HAP-1 (cell line): ENCODE measurements around the gene TPCN2.

Experiments used
- DNase-seq, 2 experiments: peaks; one replicate each; pipeline ENCODE4 v3.0.0-alpha.2; 2016 to 2020; ENCODE audit warnings: low spot score in 2 of 2
- H3K27me3 ChIP-seq: fragments of 250-450 bp; sonication (Bioruptor Pico); 2 replicates; pipeline ENCODE4 v1.5.1; 2020; ENCODE audit warnings: low read depth, mild to moderate bottlenecking, moderate library complexity
- H3K36me3 ChIP-seq: fragments of 250-450 bp; sonication (Bioruptor Pico); replicated peaks from 2 replicates; pipeline ENCODE4 v1.5.1; 2020; ENCODE audit warnings: mild to moderate bottlenecking
- H3K4me1 ChIP-seq: fragments of 250-450 bp; sonication (Bioruptor Pico); 2 replicates; pipeline ENCODE4 v1.5.1; 2020; ENCODE audit warnings: mild to moderate bottlenecking
- H3K4me3 ChIP-seq: fragments of 250-450 bp; sonication (Bioruptor Pico); 2 replicates; pipeline ENCODE4 v1.5.1; 2020; ENCODE audit warnings: mild to moderate bottlenecking, moderate library complexity
- H3K9me3 ChIP-seq: fragments of 250-450 bp; sonication (Bioruptor Pico); 2 replicates; pipeline ENCODE4 v1.5.1; 2020; ENCODE audit warnings: mild to moderate bottlenecking, moderate library complexity
- in situ Hi-C: fragments of 300-500 bp; cut with MboI; formaldehyde crosslinking; loops from 3 replicates; pipeline ENCODE4 v1.14.3; 2020; ENCODE audit warnings: low sequenced_read_pairs, inconsistent platforms, mixed read lengths

Gene TPCN2

GRCh38 chr11:69014898-69015549, 33.7 kb upstream of the TPCN2 start:
- Histone ChIP-seq H3K36me3 (no peaks in the 10 kb centered on the region), H3K27me3 (no peaks in the 10 kb centered on the region), H3K4me3 (no peak overlapping the region), H3K9me3 (no peaks in the 10 kb centered on the region), H3K4me1 (peaks cover 7% of the 10 kb centered on the region)
- in situ Hi-C loops: no loop called here
- DNase-seq: no peak

DNA sequence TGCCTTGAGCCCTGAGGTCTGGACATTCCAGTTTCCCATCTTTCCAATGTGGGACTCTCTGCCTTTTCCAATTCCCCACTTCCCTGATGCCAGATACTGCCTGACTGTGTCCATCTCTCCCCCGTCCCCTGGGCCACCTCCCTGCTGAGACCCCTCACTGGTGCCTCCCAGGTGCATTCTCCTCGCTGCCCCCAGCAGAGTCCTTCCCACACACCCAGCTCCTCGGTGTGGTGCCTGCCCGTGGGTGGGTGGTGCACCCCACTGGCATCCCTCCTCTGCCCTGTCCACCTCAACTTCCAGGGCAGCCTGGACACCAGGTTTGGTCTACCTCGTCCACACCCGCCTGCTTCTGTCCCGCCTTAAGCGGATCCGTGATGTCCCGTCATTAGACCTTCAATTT, 30.8 kb upstream of the TPCN2 start:
- no peak overlapping the region for H3K4me3 ChIP-seq
- DNase-seq: no peak
- no peaks in the 10 kb centered on the region for H3K27me3 ChIP-seq
- no peaks in the 10 kb centered on the region for H3K4me1 ChIP-seq
- no peaks in the 10 kb centered on the region for H3K36me3 ChIP-seq
- in situ Hi-C loops: no loop called here
- H3K9me3 ChIP-seq: no peaks in the 10 kb centered on the region

GRCh38 chr11:69018924-69019323, 29.8 kb upstream of the TPCN2 start:
- no peaks in the 10 kb centered on the region for H3K27me3 ChIP-seq
- no peak for DNase-seq
- H3K4me3 ChIP-seq: no peak overlapping the region
- no peaks in the 10 kb centered on the region for H3K4me1 ChIP-seq
- no peaks in the 10 kb centered on the region for H3K9me3 ChIP-seq
- in situ Hi-C loops: no loop called here
- H3K36me3 ChIP-seq: no peaks in the 10 kb centered on the region

GRCh38 chr11:69022260-69022659, 26.5 kb upstream of the TPCN2 start:
- DNase-seq: no peak
- Histone ChIP-seq H3K27me3 (no peaks in the 10 kb centered on the region), H3K4me3 (no peak overlapping the region), H3K9me3 (no peaks in the 10 kb centered on the region), H3K4me1 (no peaks in the 10 kb centered on the region), H3K36me3 (no peaks in the 10 kb centered on the region)
- in situ Hi-C loops: no loop called here

DNA sequence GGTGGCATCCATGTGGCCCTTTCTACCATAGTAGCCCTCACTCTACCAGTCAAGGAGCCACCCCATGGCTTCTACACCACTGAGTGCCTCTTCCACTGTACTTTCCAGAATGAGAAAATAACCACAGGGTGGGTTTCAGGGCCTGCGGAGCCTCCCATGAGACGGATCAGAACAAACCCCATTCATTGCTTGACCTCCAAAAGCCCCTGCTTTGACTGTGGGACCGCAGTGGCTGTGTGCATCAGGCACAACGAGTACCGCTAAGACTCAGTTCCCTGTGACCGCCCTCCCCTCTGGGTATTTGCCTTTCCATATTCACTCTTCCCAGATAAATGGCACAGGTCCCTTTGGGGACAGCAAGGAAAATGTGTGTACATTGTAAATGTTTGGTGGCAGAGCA, 24.2 kb upstream of the TPCN2 start:
- no peak for DNase-seq
- in situ Hi-C loops: no loop called here
- Histone ChIP-seq H3K27me3 (no peaks in the 10 kb centered on the region), H3K36me3 (no peaks in the 10 kb centered on the region), H3K4me3 (no peak overlapping the region), H3K9me3 (no peaks in the 10 kb centered on the region), H3K4me1 (no peaks in the 10 kb centered on the region)

GRCh38 chr11:69027704-69028372, 20.9 kb upstream of the TPCN2 start:
- no peak overlapping the region for H3K4me3 ChIP-seq
- no peaks in the 10 kb centered on the region for H3K27me3 ChIP-seq
- no peaks in the 10 kb centered on the region for H3K36me3 ChIP-seq
- DNase-seq: no peak
- in situ Hi-C loops: no loop called here
- no peaks in the 10 kb centered on the region for H3K9me3 ChIP-seq
- H3K4me1 ChIP-seq: no peaks in the 10 kb centered on the region

DNA sequence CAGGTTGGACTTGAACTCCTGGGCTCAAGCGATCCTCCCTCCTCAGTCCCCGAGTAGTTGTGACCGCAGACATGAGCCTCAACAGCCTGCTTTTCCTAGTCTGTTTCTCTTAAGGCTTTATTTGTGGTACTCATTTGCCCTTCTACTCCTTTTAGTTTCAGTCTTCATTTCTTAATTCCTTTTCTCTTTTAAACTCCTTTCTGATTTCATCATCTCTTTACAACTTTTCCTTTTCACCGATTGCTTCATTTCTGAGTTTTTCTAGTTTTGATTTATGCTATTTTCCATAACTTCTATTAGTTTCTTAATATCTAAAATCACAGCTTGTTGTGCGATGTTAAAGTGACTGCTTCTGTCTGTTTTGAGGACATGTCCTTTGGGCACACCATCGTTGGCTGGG, 18.4 kb upstream of the TPCN2 start:
- Histone ChIP-seq H3K4me1 (no peaks in the 10 kb centered on the region), H3K9me3 (no peaks in the 10 kb centered on the region), H3K4me3 (no peak overlapping the region), H3K27me3 (no peaks in the 10 kb centered on the region), H3K36me3 (no peaks in the 10 kb centered on the region)
- DNase-seq: no peak
- in situ Hi-C loops: no loop called here

DNA sequence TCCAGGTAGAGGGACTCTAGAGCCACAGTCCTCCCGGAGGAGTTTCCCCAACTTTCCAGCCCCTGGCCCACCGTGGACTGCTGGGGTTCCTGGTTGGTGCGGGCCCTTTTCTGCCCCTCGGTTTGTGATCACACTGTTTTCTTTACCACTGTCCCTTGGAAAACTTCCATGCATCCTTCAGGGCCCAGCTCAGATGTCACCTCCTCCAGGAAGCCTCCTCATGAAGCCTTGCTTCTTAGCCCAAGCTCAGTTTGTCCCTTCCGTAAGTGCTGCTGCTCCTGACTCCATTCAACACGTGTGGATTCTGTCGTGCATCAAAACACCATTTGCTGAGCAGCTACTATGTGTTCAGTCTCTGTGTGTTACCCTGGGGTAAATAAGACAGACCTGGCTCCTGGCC, 15.9 kb upstream of the TPCN2 start:
- Histone ChIP-seq H3K4me3 (no peak overlapping the region), H3K9me3 (no peaks in the 10 kb centered on the region), H3K4me1 (no peaks in the 10 kb centered on the region), H3K27me3 (no peaks in the 10 kb centered on the region), H3K36me3 (no peaks in the 10 kb centered on the region)
- DNase-seq: no peak
- in situ Hi-C loops: no loop called here

GRCh38 chr11:69033431-69033830, 15.3 kb upstream of the TPCN2 start:
- no peaks in the 10 kb centered on the region for H3K9me3 ChIP-seq
- H3K4me3 ChIP-seq: no peak overlapping the region
- no peak for DNase-seq
- no peaks in the 10 kb centered on the region for H3K36me3 ChIP-seq
- no peaks in the 10 kb centered on the region for H3K27me3 ChIP-seq
- H3K4me1 ChIP-seq: no peaks in the 10 kb centered on the region
- in situ Hi-C loops: no loop called here

- DNase-seq: no peak
- in situ Hi-C loops: no loop called here
- Histone ChIP-seq H3K9me3 (no peaks in the 10 kb centered on the region), H3K27me3 (no peaks in the 10 kb centered on the region), H3K36me3 (no peaks in the 10 kb centered on the region), H3K4me3 (no peak overlapping the region), H3K4me1 (no peaks in the 10 kb centered on the region)
Measured at GRCh38 chr11:69034123-69034867, 14.4 kb upstream of the TPCN2 start.

DNA sequence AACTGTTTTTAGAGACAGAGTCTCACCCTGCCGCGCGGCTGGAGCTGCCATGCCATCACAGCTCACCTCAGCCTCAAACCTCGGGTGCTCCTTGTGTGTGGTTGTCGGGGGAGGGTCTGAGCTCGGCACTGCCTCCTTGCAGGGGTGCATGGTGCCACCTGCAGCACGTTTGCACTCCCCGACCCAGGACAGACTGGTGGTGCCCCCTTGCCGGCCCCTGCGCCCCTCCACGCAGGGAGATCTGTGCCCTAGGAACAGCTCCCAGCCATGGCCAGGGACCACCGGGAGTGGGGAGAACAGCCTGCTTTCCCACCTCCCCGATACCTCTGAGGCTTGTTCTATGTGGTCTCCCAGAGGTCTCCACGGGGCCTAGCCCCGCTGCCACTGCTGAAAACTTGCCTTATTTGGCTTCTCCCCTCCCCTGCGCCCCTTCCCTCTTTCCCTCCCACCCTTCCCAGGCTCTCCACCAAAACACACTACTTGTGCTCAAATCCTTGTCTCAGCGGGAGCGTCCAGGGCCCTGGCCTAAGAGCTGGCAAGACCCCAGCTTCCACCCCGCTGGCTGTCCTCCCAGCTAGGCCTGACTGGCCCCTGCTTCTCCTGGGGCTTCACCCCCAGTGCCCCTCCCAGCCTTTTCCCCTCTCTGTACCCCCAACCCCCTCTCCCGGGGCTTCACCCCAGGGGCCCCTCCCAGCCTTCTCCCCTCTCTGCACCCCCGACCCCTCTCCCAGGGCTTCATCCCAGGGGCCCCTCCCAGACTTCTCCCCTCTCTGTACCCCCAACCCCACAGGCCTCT, 13.4 kb upstream of the TPCN2 start:
- Histone ChIP-seq H3K4me1 (peaks cover 4% of the 10 kb centered on the region), H3K36me3 (no peaks in the 10 kb centered on the region), H3K4me3 (no peak overlapping the region), H3K9me3 (no peaks in the 10 kb centered on the region), H3K27me3 (no peaks in the 10 kb centered on the region)
- in situ Hi-C loops: no loop called here
- no peak for DNase-seq

GRCh38 chr11:69035946-69036340, 12.8 kb upstream of the TPCN2 start:
- H3K27me3 ChIP-seq: no peaks in the 10 kb centered on the region
- in situ Hi-C loops: no loop called here
- DNase-seq: no peak

DNA sequence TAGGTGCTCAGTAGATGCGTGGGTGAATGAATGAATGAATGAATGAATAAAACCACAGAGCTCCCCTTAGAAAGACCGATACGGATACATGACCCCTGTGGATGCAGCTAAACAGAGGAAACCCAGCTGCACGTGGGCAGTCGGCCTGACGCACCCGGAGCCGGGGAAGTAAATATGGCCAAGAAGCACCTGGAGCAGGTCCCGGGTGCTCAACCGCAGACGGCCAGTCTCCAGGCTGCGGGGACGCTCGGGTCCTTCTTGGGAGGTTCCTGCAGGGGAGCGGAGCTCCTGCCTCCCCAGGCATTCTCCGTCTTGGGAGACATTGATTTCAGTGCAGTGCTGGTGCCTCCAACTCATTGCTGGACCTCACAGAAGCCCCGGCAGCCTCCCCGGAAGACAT, 11.7 kb upstream of the TPCN2 start:
- Histone ChIP-seq H3K27me3 (no peaks in the 10 kb centered on the region), H3K9me3 (no peaks in the 10 kb centered on the region), H3K4me1 (peaks cover 14% of the 10 kb centered on the region), H3K4me3 (no peak overlapping the region), H3K36me3 (no peaks in the 10 kb centered on the region)
- DNase-seq: no peak
- in situ Hi-C loops: no loop called here

More at GRCh38 chr11:69035946-69036340, 12.8 kb upstream of the TPCN2 start:
- H3K4me3 ChIP-seq: no peak overlapping the region
- H3K9me3 ChIP-seq: no peaks in the 10 kb centered on the region
- peaks cover 10% of the 10 kb centered on the region for H3K4me1 ChIP-seq
- no peaks in the 10 kb centered on the region for H3K36me3 ChIP-seq

GRCh38 chr11:69037544-69037943, 11.2 kb upstream of the TPCN2 start:
- in situ Hi-C loops: no loop called here
- H3K36me3 ChIP-seq: no peaks in the 10 kb centered on the region
- DNase-seq: no peak
- no peaks in the 10 kb centered on the region for H3K27me3 ChIP-seq
- no peaks in the 10 kb centered on the region for H3K9me3 ChIP-seq
- H3K4me3 ChIP-seq: no peak overlapping the region
- H3K4me1 ChIP-seq: peaks cover 14% of the 10 kb centered on the region
